Omental fat pad (tissue), 4 donors: ENCODE data around the gene TSPAN33. TPM values are rescaled to one million over a fixed set of nuclear protein-coding genes. Genes with fewer than 3 reads are reported as not detected.
"Not testable (repeated sequence)": the region's sequence is repeated elsewhere in the genome, so short reads cannot be mapped to it uniquely, and the experiment has no call there.

Experiments used
- ATAC-seq: fragments of 150-250 bp; one replicate; pipeline ENCODE4 v1.9.1; 2016; ENCODE audit warnings: mild to moderate bottlenecking, moderate library complexity; ENCODE audit not compliant: low FRiP score
- DNase-seq: peaks from one replicate; pipeline ENCODE4 v3.0.0-alpha.2; 2019; ENCODE audit warnings: low spot score
- CTCF ChIP-seq, 3 donors: fragments of 450-650 bp; IDR thresholded peaks; one replicate each; pipeline ENCODE4 v1.5.1; 2016 to 2017; ENCODE audit warnings: antibody characterized with exemption in 3 of 3, mild to moderate bottlenecking in 3 of 3, moderate library complexity in 2 of 3
- total RNA-seq, 4 donors: library from RNA; depleted of rRNA; stranded (reverse); fragments of >200 nt; gene quantifications; one replicate each; pipeline ENCODE4 v1.1.0, GENCODE V29; 2016

TSPAN33 gene
- total RNA-seq, 4 donors from 2014 or later, result 1.7 to 8.1 (median 7.0) TPM

DNA sequence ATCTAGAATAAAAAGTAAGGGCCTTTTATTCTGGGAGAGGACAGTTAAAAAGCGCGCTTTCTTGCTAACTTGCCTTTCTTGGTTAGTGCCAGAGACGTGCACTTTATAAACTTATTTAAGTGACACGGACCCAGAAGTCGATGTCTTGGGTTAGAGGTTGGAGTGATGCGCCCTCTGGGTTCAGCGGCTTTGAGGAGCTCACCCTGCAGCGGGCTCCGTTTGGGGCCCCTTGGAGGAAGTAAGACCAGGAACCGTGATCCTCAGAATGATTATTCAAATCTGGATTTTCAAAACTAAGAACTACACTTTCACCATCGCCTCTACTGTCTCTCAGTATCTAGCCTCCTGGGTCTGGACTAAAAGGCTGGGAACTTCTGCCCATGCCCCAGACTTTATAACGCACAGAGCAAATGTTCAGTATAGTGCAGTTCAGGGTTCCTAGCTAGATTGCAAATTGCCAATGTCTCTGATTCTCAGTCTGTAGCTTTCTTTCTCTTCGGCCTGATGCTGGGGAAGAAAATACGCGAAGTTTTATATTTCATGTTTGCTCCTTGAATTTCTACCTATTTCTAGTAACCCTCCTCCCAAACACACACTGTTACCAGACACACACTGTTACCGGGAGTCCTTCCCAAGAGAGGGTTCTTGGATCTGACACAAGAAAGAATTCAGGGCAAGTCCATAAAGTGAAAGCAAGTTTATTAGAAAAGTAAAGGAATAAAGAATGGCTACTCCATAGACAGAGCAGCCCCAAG lies 25.4 kb downstream of the TSPAN33 start:
- no peak for DNase-seq
- TF ChIP-seq CTCF (IDR thresholded peaks at IDR 0.05), result no peak
- no peak for ATAC-seq

DNA sequence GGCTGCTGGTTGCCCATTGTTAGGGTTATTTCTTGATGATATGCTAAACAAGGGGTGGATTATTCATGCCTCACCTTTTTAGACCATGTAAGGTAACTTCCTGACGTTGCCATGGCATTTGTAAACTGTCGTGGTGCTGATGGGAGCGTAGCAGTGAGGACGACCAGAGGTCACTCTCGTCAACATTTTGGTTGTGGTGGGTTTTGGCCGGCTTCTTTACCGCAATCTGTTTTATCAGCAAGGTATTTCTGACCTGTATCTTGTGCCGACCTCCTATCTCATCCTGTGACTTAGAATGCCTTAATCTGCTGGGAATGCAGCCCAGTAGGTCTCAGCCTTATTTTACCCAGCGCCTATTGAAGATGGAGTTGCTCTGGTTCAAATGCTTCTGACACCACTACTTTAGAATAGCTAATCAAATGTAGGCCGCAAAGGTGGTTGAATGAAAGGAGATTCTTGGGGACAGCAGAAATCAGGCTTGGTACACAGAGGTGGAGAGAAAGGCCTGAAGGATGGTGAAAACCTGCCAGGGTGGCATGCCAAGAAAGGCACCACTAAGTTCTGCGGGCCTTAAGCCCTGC lies 26.0 kb downstream of the TSPAN33 start:
- TF ChIP-seq CTCF (IDR thresholded peaks at IDR 0.05), result no peak
- DNase-seq (no peak), ATAC-seq (no peak)

DNA sequence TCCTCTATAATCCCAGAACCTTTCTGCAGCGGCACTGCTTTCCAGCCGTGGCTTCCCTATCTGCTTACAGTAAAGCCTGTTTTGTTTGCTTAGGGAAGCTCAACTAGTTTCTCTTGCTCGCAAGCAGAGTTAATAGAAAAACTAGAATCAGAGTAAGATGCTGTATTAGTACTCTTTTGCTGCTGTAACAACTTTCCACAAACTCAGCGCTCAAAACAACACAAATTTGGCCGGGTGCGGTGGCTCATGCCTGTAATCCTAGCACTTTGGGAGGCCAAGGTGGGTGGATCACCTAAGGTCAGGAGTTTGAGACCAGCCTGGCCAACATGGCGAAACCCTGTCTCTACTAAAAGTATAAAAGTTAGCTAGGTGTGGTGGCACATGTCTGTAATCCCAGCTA lies 29.4 kb downstream of the TSPAN33 start:
- not testable (repeated sequence) for ATAC-seq, DNase-seq

DNA sequence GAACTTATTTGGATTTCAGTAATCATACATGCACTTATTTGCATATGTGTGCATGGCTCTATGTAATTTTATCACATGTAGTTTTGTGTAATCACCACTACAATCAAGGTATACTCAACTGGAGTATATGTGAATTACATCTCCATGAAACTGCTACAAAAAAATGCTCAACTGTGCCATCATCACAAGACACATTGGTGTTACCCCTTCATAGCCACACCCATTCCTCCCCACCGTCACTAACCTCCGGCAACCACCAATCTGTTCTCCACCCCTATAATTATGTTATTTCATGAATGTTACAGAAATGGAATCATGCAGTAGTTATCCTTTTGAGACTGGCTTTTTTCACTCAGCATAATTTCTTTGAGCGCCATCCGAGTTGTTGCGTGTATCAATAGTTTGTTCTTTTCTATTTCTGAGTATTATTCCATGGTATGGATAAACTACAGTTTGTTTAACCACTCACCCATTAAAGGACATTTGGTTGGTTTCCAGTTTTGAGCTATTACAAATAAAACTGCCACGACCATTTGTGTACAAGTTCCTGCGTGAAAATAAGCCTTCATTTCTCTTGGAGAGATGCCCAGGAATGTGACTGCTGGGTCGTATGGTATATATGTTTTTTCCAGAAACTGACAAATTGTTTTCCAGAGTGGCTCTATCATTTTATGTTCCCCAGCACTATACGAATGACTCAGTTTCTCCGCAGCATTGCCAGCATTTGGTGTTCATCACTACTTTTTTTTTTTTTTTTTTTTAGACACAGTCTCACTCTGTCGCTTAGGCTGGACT lies 32.6 kb downstream of the TSPAN33 start:
- ATAC-seq (no peak), DNase-seq (no peak)
- TF ChIP-seq CTCF (IDR thresholded peaks at IDR 0.05), result no peak

GRCh38 chr7:129184981-129185670 lies 40.6 kb downstream of the TSPAN33 start:
- no peak for TF ChIP-seq CTCF (IDR thresholded peaks at IDR 0.05)
- no peak for ATAC-seq
- DNase-seq, result no peak

DNA sequence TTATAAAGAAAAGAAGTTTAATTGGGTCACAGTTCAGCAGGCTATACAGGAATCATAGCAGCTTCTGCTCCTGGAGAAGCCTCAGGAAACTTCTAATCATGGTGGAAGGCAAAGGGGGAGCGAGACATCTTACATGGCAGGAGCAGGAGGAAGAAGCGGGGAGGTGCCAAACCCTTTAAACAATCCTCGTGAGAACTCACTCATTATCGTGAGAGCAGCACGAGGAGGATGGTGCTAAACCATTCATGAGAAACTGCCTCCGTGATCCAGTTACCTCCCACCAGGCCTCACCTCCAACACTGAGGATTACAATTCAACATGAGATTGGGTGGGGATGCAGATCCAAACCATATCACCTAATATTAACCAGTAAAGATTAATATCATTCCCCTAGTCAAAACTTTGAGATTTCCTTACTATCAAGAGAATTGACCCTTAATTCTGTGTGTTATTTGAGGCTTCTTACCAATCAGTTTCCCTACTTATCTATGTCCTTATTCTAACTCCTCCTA lies 42.3 kb downstream of the TSPAN33 start:
- TF ChIP-seq CTCF (IDR thresholded peaks at IDR 0.05), result no peak
- ATAC-seq (no peak), DNase-seq (no peak)
